DOHH2 (cell line): ENCODE measurements around the gene ARRB2.

Source experiments
- CTCF ChIP-seq: fragments of 200-600 bp; sonication (generic); IDR thresholded peaks from one replicate; pipeline ENCODE4 v1.5.1; 2014; ENCODE audit warnings: antibody characterized with exemption, mild to moderate bottlenecking, low read depth, low read length; ENCODE audit not compliant: poor library complexity, severe bottlenecking
- EZH2phosphoT487 ChIP-seq: fragments of 200-600 bp; sonication (generic); IDR thresholded peaks from 2 replicates; pipeline ENCODE4 v1.6.1; 2017; ENCODE audit warnings: borderline replicate concordance, mild to moderate bottlenecking, antibody characterized with exemption, low read length, moderate library complexity, mixed read lengths

- TF ChIP-seq CTCF: no peak
- no peak for TF ChIP-seq EZH2phosphoT487
Observed at GRCh38 chr17:4667166-4667565, 43.3 kb upstream of the ARRB2 start.
